ENCODE data around the gene USP37.

USP37 gene

DNA sequence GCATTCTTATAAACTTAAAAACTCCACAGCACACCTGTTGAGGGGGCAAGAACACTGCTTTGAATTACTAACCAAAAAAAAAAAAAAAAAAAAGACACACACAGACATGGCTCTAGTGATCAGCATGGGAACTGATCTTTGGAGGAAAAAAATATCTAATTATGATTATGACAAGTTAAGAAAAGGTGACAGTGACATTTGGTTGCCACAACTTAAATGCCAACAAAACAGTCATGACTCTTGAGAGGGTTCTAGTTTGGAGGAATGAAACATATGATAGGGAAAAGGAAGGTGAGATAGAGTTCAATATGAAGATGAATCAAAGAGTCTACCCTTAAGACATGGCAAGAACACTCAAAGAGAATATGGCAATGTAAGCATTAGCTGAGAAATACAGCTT lies 20.6 kb downstream of the USP37 start:
- TF ChIP-seq EZH2phosphoT487 (conservative IDR thresholded peaks at IDR 0.05; ENCODE audit: low read length) (no peak), CTCF (IDR thresholded peaks at IDR 0.05; ENCODE audit: insufficient read depth, low read length, poor library complexity, severe bottlenecking) (no peak)
- Histone ChIP-seq H3F3A (ENCODE audit: insufficient read depth) (peaks cover 17% of the 10 kb centered on the region), H3K9ac (ENCODE audit: low read length) (no peak overlapping the region), H3K36me3 (ENCODE audit: low read length) (peaks cover 62% of the 10 kb centered on the region), H3K9me3 (ENCODE audit: insufficient read depth, low read length) (no peaks in the 10 kb centered on the region), H2AFZ (ENCODE audit: low read depth, low read length, severe bottlenecking) (no peak overlapping the region), H4K20me1 (ENCODE audit: low read depth, low read length) (no peaks in the 10 kb centered on the region), H3K27me3 (ENCODE audit: low read length) (no peaks in the 10 kb centered on the region), H3K27ac (ENCODE audit: low read depth, low read length) (no peak overlapping the region), H3K4me3 (ENCODE audit: insufficient read depth, low read length, poor library complexity, severe bottlenecking) (no peak overlapping the region), H3K9me2 (replicated peaks; ENCODE audit: insufficient read depth, low read length) (no peaks in the 10 kb centered on the region), H3K79me2 (ENCODE audit: insufficient read depth, low read length) (no peaks in the 10 kb centered on the region), H3K4me2 (ENCODE audit: low read depth, low read length, poor library complexity, severe bottlenecking) (no peak overlapping the region)

DNA sequence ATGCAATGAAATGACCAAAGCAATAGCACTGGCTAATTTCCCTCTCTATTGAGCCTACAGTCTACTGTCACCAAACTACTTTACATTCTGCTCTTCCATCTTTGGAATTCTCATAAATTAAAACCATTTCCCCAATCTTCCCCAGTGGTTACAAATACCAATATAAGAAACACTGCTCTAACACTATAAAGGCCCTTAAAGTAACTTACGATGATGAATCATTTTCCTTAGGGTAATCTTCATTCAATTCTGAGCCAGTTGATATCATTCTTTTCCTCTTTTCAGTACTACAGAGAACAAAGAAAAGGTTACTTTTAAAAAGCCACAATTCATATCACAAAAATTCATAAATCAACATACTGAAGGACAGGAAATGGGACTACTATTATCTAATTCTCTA lies 22.1 kb downstream of the USP37 start:
- Histone ChIP-seq H4K20me1 (ENCODE audit: low read depth, low read length) (no peaks in the 10 kb centered on the region), H3K27me3 (ENCODE audit: low read length) (no peaks in the 10 kb centered on the region), H3K4me3 (ENCODE audit: insufficient read depth, low read length, poor library complexity, severe bottlenecking) (no peak overlapping the region), H3K79me2 (ENCODE audit: insufficient read depth, low read length) (no peaks in the 10 kb centered on the region), H2AFZ (ENCODE audit: low read depth, low read length, severe bottlenecking) (no peak overlapping the region), H3K36me3 (ENCODE audit: low read length) (peaks cover 50% of the 10 kb centered on the region), H3K4me2 (ENCODE audit: low read depth, low read length, poor library complexity, severe bottlenecking) (no peak overlapping the region), H3K9ac (ENCODE audit: low read length) (no peak overlapping the region), H3K27ac (ENCODE audit: low read depth, low read length) (no peak overlapping the region), H3K9me2 (replicated peaks; ENCODE audit: insufficient read depth, low read length) (no peaks in the 10 kb centered on the region), H3F3A (ENCODE audit: insufficient read depth) (peaks cover 7% of the 10 kb centered on the region; the same call in 1 of the 2 replicates), H3K9me3 (ENCODE audit: insufficient read depth, low read length) (no peaks in the 10 kb centered on the region)
- no peak for TF ChIP-seq EZH2phosphoT487 (conservative IDR thresholded peaks at IDR 0.05; ENCODE audit: low read length)
- no peak for TF ChIP-seq CTCF (IDR thresholded peaks at IDR 0.05; ENCODE audit: insufficient read depth, low read length, poor library complexity, severe bottlenecking)

DNA sequence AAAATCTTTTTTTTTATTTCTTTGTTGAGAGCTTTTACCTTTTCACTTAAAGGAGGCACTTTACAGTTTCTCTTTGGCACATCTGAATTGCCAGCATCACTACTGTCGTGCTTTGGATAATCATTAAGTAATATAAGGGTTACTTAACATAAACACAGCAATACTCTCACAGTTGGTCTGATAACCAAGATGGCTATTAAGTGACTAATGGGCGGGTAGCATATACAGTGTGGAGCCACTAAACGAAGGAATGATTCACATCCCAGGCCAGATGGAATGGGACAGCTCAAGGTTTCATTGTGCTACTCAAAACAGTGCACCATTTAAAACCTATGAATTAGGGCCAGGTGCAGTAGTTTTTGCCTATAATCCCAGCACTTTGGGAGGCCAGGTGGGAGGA lies 28.1 kb downstream of the USP37 start:
- Histone ChIP-seq H3K79me2 (ENCODE audit: insufficient read depth, low read length) (0 out of 2 replicates have a peak, but pooled peaks cover 5% of the 10 kb centered on the region), H3K9me2 (replicated peaks; ENCODE audit: insufficient read depth, low read length) (no peaks in the 10 kb centered on the region), H3K27ac (ENCODE audit: low read depth, low read length) (no peak overlapping the region), H3K36me3 (ENCODE audit: low read length) (peaks cover 16% of the 10 kb centered on the region; the same call in 1 of the 2 replicates), H3K9ac (ENCODE audit: low read length) (no peak overlapping the region), H3F3A (ENCODE audit: insufficient read depth) (no peaks in the 10 kb centered on the region), H3K9me3 (ENCODE audit: insufficient read depth, low read length) (no peaks in the 10 kb centered on the region), H3K4me2 (ENCODE audit: low read depth, low read length, poor library complexity, severe bottlenecking) (no peak overlapping the region), H2AFZ (ENCODE audit: low read depth, low read length, severe bottlenecking) (no peak overlapping the region), H3K27me3 (ENCODE audit: low read length) (no peaks in the 10 kb centered on the region), H3K4me3 (ENCODE audit: insufficient read depth, low read length, poor library complexity, severe bottlenecking) (no peak overlapping the region), H4K20me1 (ENCODE audit: low read depth, low read length) (no peaks in the 10 kb centered on the region)
- TF ChIP-seq EZH2phosphoT487 (conservative IDR thresholded peaks at IDR 0.05; ENCODE audit: low read length): no peak
- no peak for TF ChIP-seq CTCF (IDR thresholded peaks at IDR 0.05; ENCODE audit: insufficient read depth, low read length, poor library complexity, severe bottlenecking)
